Measurements from ENCODE around the gene KLHL42. TPM values are rescaled to one million over a fixed set of nuclear protein-coding genes. Genes with fewer than 3 reads are reported as not detected.

KLHL42 gene
- total and polyA plus RNA-seq, 10 of the 15 experiments (the other 5 are each of a cell fraction or from before 2014, with no cell fraction given), result 2.1 to 18.2 (median 13.1) TPM

GRCh38 chr12:27778206-27778605 lies 1.8 kb upstream of the KLHL42 start:
- Histone ChIP-seq H3K4me1 (ENCODE audit: control insufficient read depth, insufficient read depth, low read length) (peaks cover 4% of the 10 kb centered on the region), H3K27ac (ENCODE audit: control insufficient read depth, insufficient read depth) (no peak overlapping the region), H3K79me2 (ENCODE audit: control insufficient read depth, insufficient read depth, low read length) (peaks cover 19% of the 10 kb centered on the region), H3K27me3 (replicated peaks in 1 of 2; ENCODE audit: control insufficient read depth in 2 of 2, insufficient read depth in 2 of 2, low read length in 1 of 2) (no peaks in the 10 kb centered on the region), H2AFZ (ENCODE audit: control insufficient read depth, low read depth, low read length) (no peak overlapping the region), H3K4me2 (ENCODE audit: control insufficient read depth, insufficient read depth) (no peak overlapping the region), H3K36me3 (ENCODE audit: control insufficient read depth in 2 of 2, insufficient read depth in 2 of 2, low read length in 1 of 2) (no peaks in the 10 kb centered on the region; a peak in 1 of 4 replicates), H3K9ac (ENCODE audit: control insufficient read depth, insufficient read depth, low read length) (no peak overlapping the region), H4K20me1 (ENCODE audit: control insufficient read depth, insufficient read depth) (no peaks in the 10 kb centered on the region), H3K9me3 (replicated peaks; ENCODE audit: control insufficient read depth, insufficient read depth, low read length) (no peaks in the 10 kb centered on the region), H3K4me3 (no peak overlapping the region)
- ChIA-PET POLR2A (no interaction called here), RAD21 (ENCODE audit: unreplicated experiment) (interaction anchor here (1.4 kb wide), 1 partner anchor 31 kb away, joined by 3 read pairs; no protein-coding TSS in a partner anchor), CTCF (no interaction called here), SMC1A (ENCODE audit: uncharacterized antibody, unreplicated experiment) (no interaction called here)
- DNase-seq (ENCODE audit: low read depth, low spot score) (no peak), FAIRE-seq (no peak), ATAC-seq (no peak)
- intact Hi-C loops (cut with micrococcal nuclease; ENCODE audit: unreplicated experiment) (no loop called here), in situ Hi-C loops (cut with MboI) (no loop called here)
- TF ChIP-seq NR2C2 (IDR thresholded peaks at IDR 0.05; ENCODE audit: borderline replicate concordance, control insufficient read depth, insufficient read length, low read depth), result no peak
- no peak for TF ChIP-seq ETV6 (conservative IDR thresholded peaks at IDR 0.05 in 1 of 2, IDR thresholded peaks at IDR 0.05 in 1 of 2; ENCODE audit: borderline replicate concordance in 1 of 2, low read depth in 1 of 2)
- no peak for TF ChIP-seq HSF1 (IDR thresholded peaks at IDR 0.05; ENCODE audit: low read depth, low read length)
- no peak for TF ChIP-seq TCF12 (IDR thresholded peaks at IDR 0.05; ENCODE audit: low read depth, low read length)
- TF ChIP-seq ELK1 (IDR thresholded peaks at IDR 0.05; ENCODE audit: low read depth, low read length), result no peak
- TF ChIP-seq POU2F2 (IDR thresholded peaks at IDR 0.05; ENCODE audit: borderline replicate concordance, low read depth, low read length), result no peak
- no peak for TF ChIP-seq ZSCAN29 (IDR thresholded peaks at IDR 0.05)
- TF ChIP-seq TAF1 (IDR thresholded peaks at IDR 0.05; ENCODE audit: borderline replicate concordance, low read depth, low read length), result no peak
- TF ChIP-seq MEF2A (IDR thresholded peaks at IDR 0.05; ENCODE audit: insufficient read depth, low read depth, low read length), result no peak
- TF ChIP-seq EZH2 (IDR thresholded peaks at IDR 0.05; ENCODE audit: borderline replicate concordance, control insufficient read depth, low read depth, low read length), result no peak
- TF ChIP-seq E4F1 (IDR thresholded peaks at IDR 0.05; ENCODE audit: borderline replicate concordance, partially characterized antibody), result no peak
- no peak for TF ChIP-seq PKNOX1 (IDR thresholded peaks at IDR 0.05)
- no peak for TF ChIP-seq USF2 (IDR thresholded peaks at IDR 0.05; ENCODE audit: borderline replicate concordance, low read depth, low read length)
- TF ChIP-seq TBL1XR1 (IDR thresholded peaks at IDR 0.05; ENCODE audit: low read depth, low read length), result no peak
- no peak for TF ChIP-seq SUZ12 (IDR thresholded peaks at IDR 0.05; ENCODE audit: unreplicated experiment)
- TF ChIP-seq MTA3 (IDR thresholded peaks at IDR 0.05; ENCODE audit: borderline replicate concordance, low read length), result no peak
- no peak for TF ChIP-seq ZBED1 (IDR thresholded peaks at IDR 0.05; ENCODE audit: borderline replicate concordance)
- TF ChIP-seq GABPA (IDR thresholded peaks at IDR 0.05; ENCODE audit: low read depth), result no peak
- 31% methylated on average over 1 of the region's 1 CpG for WGBS (ENCODE audit: insufficient coverage, insufficient replicate concordance, low lambda C conversion rate, missing lambda C conversion rate)
- no TSS peak for BruUV-seq (replicated peaks)
